Psoas muscle (tissue), 8 donors: Measurements from ENCODE around the gene DNAAF5. TPM values are rescaled to one million over a fixed set of nuclear protein-coding genes. Genes with fewer than 3 reads are reported as not detected.
"Not testable (repeated sequence)": the region's sequence is repeated elsewhere in the genome, so short reads cannot be mapped to it uniquely, and the experiment has no call there.

Experiments used
- ATAC-seq, 4 donors: fragments of 200-7000 bp; cut with Tn5 transposase; one replicate each; pipeline ENCODE4 v1.9.1; 2020; ENCODE audit warnings: moderate library complexity in 3 of 4, mild to moderate bottlenecking in 2 of 4
- DNase-seq, 2 donors: peaks; one replicate each; pipeline ENCODE4 v3.0.0-alpha.2; 2020
- H3K27ac ChIP-seq: fragments of 200-600 bp; one replicate; pipeline ENCODE4 v1.8.0; 2022
- H3K27me3 ChIP-seq, 3 donors: fragments of 200-600 bp in 1 of 3; one replicate each; pipeline versions ENCODE4 v1.6.1 to v1.8.0; 2013 to 2022; ENCODE audit warnings: low read length in 2 of 3, mild to moderate bottlenecking in 2 of 3, moderate library complexity in 1 of 3; ENCODE audit not compliant: insufficient read depth in 3 of 3
- H3K36me3 ChIP-seq, 2 donors: fragments of 200-600 bp in 1 of 2; one replicate each; pipeline versions ENCODE4 v1.6.1 to v1.8.0; 2013 to 2022; ENCODE audit warnings: low read depth in 1 of 2, mild to moderate bottlenecking in 1 of 2, moderate library complexity in 1 of 2; ENCODE audit not compliant: insufficient read depth in 1 of 2
- H3K4me1 ChIP-seq: fragments of 200-600 bp; one replicate; pipeline ENCODE4 v1.8.0; 2022
- H3K4me3 ChIP-seq: fragments of 200-600 bp; one replicate; pipeline ENCODE4 v1.8.0; 2022; ENCODE audit warnings: mild to moderate bottlenecking
- H3K9me3 ChIP-seq: fragments of 200-600 bp; one replicate; pipeline ENCODE4 v1.8.0; 2022
- CTCF ChIP-seq: fragments of 200-600 bp; IDR thresholded peaks from one replicate; pipeline ENCODE4 v1.8.0; 2022; ENCODE audit warnings: antibody characterized with exemption
- WGBS, 3 donors: extraction: QIAGEN DNeasy Blood & Tissue Kit; methylation state at CpG; one replicate each; pipeline versions ENCODE4 v1.1.6 to v1.1.7; 2013; 5-methylcytosine and 5-hydroxymethylcytosine counted together
- intact Hi-C, 2 donors: fragments of 100-400 bp; cut with DNase I; formaldehyde crosslinking; loops; one replicate each; pipeline versions ENCODE4 v1.11.0 to v1.14.2; 2022
- polyA plus RNA-seq, 3 donors: library from polyadenylated mRNA; stranded (reverse); fragments of 200-250 nt; gene quantifications; one replicate each; pipeline ENCODE4 v1.2.3, GENCODE V29; 2013
- total RNA-seq, 4 donors: library from RNA; stranded (reverse); fragmentation: NEBNext Ultra II Directional in 2 of 4; extraction: Animal tissue kit (Norgen Biotek cat#: 25700) in 2 of 4; gene quantifications; one replicate each; pipeline versions ENCODE4 v1.2.1 to v1.2.4, GENCODE V29; 2021 to 2023
- donor health status: healthy with polysubstance abuse.
- donor health status: DM: no; HTN: no; CAD: no; lungs with moderate emphysema.
- donor health status: Bipolar disorder and iron deficiency.
- donor health status: healthy.
- donor health status: DM: yes; HTN: yes; CAD: no.
- donor health status: DM: no; HTN: no; CAD: no.
- donor health status: DM: no; HTN: no; CAD: no.
- donor health status: DM: yes; HTN: yes; CAD: no.

Gene DNAAF5
- total and polyA plus RNA-seq, 7 donors: 9.3 to 26.7 (median 17.8) TPM

GRCh38 chr7:794671-795329 lies 68.3 kb downstream of the DNAAF5 start:
- Histone ChIP-seq H3K4me3 (no peak overlapping the region), H3K4me1 (peaks cover 28% of the 10 kb centered on the region), H3K27me3 (no peaks in the 10 kb centered on the region), H3K9me3 (no peaks in the 10 kb centered on the region), H3K27ac (peak overlapping the region; percentile 84), H3K36me3 (no peaks in the 10 kb centered on the region)
- DNase-seq (peak in 1 of 2 donors; percentile 48), ATAC-seq (peak in 1 of 4 donors; percentile 17)
- intact Hi-C loops: no loop called here
- 94 to 98% (median 97%) methylated on average over 31 of the region's 31 CpGs for WGBS, 3 donors
- no peak for TF ChIP-seq CTCF

- H3K27me3 ChIP-seq, H3K9me3 ChIP-seq, ATAC-seq, DNase-seq, H3K4me3 ChIP-seq, H3K36me3 ChIP-seq, intact Hi-C loops: not testable (repeated sequence)
- H3K4me1 ChIP-seq: peaks cover 29% of the 10 kb centered on the region
- WGBS, 3 donors: 69 to 72% (median 70%) methylated on average over 7 to 8 of the region's 10 CpGs
- peak overlapping the region; percentile 83 for H3K27ac ChIP-seq
Measured at GRCh38 chr7:796434-797169, 70.1 kb downstream of the DNAAF5 start.

- Histone ChIP-seq H3K4me3 (no peak overlapping the region), H3K9me3 (no peaks in the 10 kb centered on the region), H3K27ac (peak overlapping the region; percentile 83), H3K4me1 (peaks cover 27% of the 10 kb centered on the region), H3K27me3 (no peaks in the 10 kb centered on the region), H3K36me3 (no peaks in the 10 kb centered on the region)
- intact Hi-C loops: no loop called here
- WGBS, 3 donors: 80 to 95% (median 95%) methylated on average over 12 of the region's 12 CpGs
- TF ChIP-seq CTCF: no peak
- no peak for ATAC-seq
- DNase-seq: peak in 1 of 2 donors; percentile 15
Measured at GRCh38 chr7:798921-799470, 72.5 kb downstream of the DNAAF5 start.

GRCh38 chr7:800692-801091 lies 74.2 kb downstream of the DNAAF5 start:
- intact Hi-C loops: no loop called here
- Histone ChIP-seq H3K9me3 (no peaks in the 10 kb centered on the region), H3K4me3 (no peak overlapping the region), H3K27me3 (no peaks in the 10 kb centered on the region), H3K36me3 (no peaks in the 10 kb centered on the region), H3K27ac (no peak overlapping the region), H3K4me1 (peaks cover 13% of the 10 kb centered on the region)
- no peak for TF ChIP-seq CTCF
- WGBS, 3 donors: 46 to 56% (median 52%) methylated on average over 7 of the region's 7 CpGs
- ATAC-seq: no peak
- DNase-seq: no peak

- intact Hi-C loops, H3K27me3 ChIP-seq, H3K9me3 ChIP-seq, H3K36me3 ChIP-seq, H3K4me3 ChIP-seq, ATAC-seq, DNase-seq: not testable (repeated sequence)
- H3K27ac ChIP-seq: peak overlapping the region; percentile 62
- peaks cover 13% of the 10 kb centered on the region for H3K4me1 ChIP-seq
- WGBS, 3 donors: 71 to 76% (median 74%) methylated on average over 6 of the region's 6 CpGs
Measured at GRCh38 chr7:801351-801750, 74.9 kb downstream of the DNAAF5 start.
